B cell (primary cell): ENCODE results near the gene C20orf204. TPM values are rescaled to one million over a fixed set of nuclear protein-coding genes. Genes with fewer than 3 reads are reported as not detected.

Experiments used
- ATAC-seq: fragments of 200-7000 bp; cut with Tn5 transposase; one replicate; pipeline ENCODE4 v1.10.0; 2021; ENCODE audit warnings: low read depth, mild to moderate bottlenecking, moderate number of reproducible peaks, moderate library complexity
- CTCF ChIA-PET: fragments of 350-600 bp; sonication (Branson Sonifier 250); formaldehyde crosslinking; loops from one replicate; lab custom pipeline; 2021; ENCODE audit warnings: antibody characterized with exemption, inconsistent platforms; lab: Charles Lee
- POLR2A ChIA-PET: fragments of 350-600 bp; sonication (Branson Sonifier 250); formaldehyde crosslinking; loops from one replicate; lab custom pipeline; 2021; ENCODE audit warnings: antibody characterized with exemption; lab: Charles Lee
- DNase-seq: peaks from one replicate; pipeline ENCODE4 v3.0.0; 2013
- H2AFZ ChIP-seq: 2 replicates; pipeline ENCODE4 v1.6.1; 2012; ENCODE audit warnings: mild to moderate bottlenecking, low read depth, low read length; ENCODE audit not compliant: insufficient read depth, poor library complexity, severe bottlenecking
- H3K27ac ChIP-seq, 2 donors: 1 replicate in 1 of 2; 2 replicates in 1 of 2; pipeline ENCODE4 v1.5.1; 2012 to 2013; ENCODE audit warnings: low read length in 2 of 2, mild to moderate bottlenecking in 2 of 2, moderate library complexity in 1 of 2
- H3K27me3 ChIP-seq, 4 experiments: fragments of 200-600 bp in 1 of 4; sonication (generic) in 1 of 4; replicated peaks in 1 of 4; 1 replicate in 2 of 4; 2 replicates in 2 of 4; pipeline versions ENCODE4 v1.6.1 to v1.7.0; 2013 to 2016; ENCODE audit warnings: low read length in 3 of 4, mild to moderate bottlenecking in 2 of 4, mixed read lengths in 1 of 4, moderate library complexity in 1 of 4; ENCODE audit not compliant: insufficient read depth in 4 of 4, control insufficient read depth in 3 of 4; ENCODE audit errors: control extremely low read depth in 1 of 4
- H3K36me3 ChIP-seq, 2 experiments: replicated peaks in 1 of 2; 1 replicate in 1 of 2; 2 replicates in 1 of 2; pipeline versions ENCODE4 v1.6.1 to v1.7.1; 2013; ENCODE audit warnings: low read length in 1 of 2; ENCODE audit not compliant: insufficient read depth in 2 of 2, control insufficient read depth in 1 of 2; ENCODE audit errors: control extremely low read depth in 1 of 2, extremely low read depth in 1 of 2
- H3K4me1 ChIP-seq, 2 donors: fragments of 200-600 bp in 1 of 2; sonication (generic) in 1 of 2; 1 replicate in 1 of 2; 2 replicates in 1 of 2; pipeline versions ENCODE4 v1.5.1 to v1.6.1; 2013 to 2017; ENCODE audit warnings: low read length in 2 of 2; ENCODE audit not compliant: control insufficient read depth in 2 of 2, insufficient read depth in 2 of 2
- H3K4me2 ChIP-seq: replicated peaks from 2 replicates; pipeline ENCODE3; 2012; ENCODE audit warnings: mild to moderate bottlenecking, low read depth, low read length; ENCODE audit not compliant: poor library complexity, severe bottlenecking
- H3K4me3 ChIP-seq, 5 experiments: fragments of 200-600 bp in 1 of 5; sonication (generic) in 1 of 5; 1 replicate in 3 of 5; 2 replicates in 2 of 5; pipeline versions ENCODE4 v1.5.1 to v1.7.0; 2011 to 2016; ENCODE audit warnings: low read length in 4 of 5, mild to moderate bottlenecking in 4 of 5, low read depth in 2 of 5, control low read depth in 1 of 5, moderate library complexity in 1 of 5; ENCODE audit not compliant: insufficient read depth in 1 of 5; ENCODE audit errors: control extremely low read depth in 1 of 5, extremely low read depth in 1 of 5
- H3K79me2 ChIP-seq: fragments of 200-600 bp; sonication (generic); one replicate; pipeline ENCODE4 v1.6.0; 2016; ENCODE audit warnings: low read length; ENCODE audit not compliant: control insufficient read depth, insufficient read depth
- H3K9ac ChIP-seq: fragments of 200-600 bp; sonication (generic); 2 replicates; pipeline ENCODE4 v1.6.1; 2017; ENCODE audit warnings: mild to moderate bottlenecking, low read length, moderate library complexity
- H3K9me3 ChIP-seq, 3 donors: one replicate each; pipeline versions ENCODE4 v1.6.1 to v1.7.1; 2013; ENCODE audit warnings: low read length in 2 of 3; ENCODE audit not compliant: control insufficient read depth in 2 of 3, insufficient read depth in 1 of 3; ENCODE audit errors: control extremely low read depth in 1 of 3
- H4K20me1 ChIP-seq: 2 replicates; pipeline ENCODE4 v1.6.0; 2012; ENCODE audit warnings: mild to moderate bottlenecking, low read length; ENCODE audit not compliant: insufficient read depth, control insufficient read depth, poor library complexity, severe bottlenecking
- H3K27ac Mint-ChIP-seq: one replicate; pipeline ENCODE4 v1.8.0; 2021; ENCODE audit warnings: mixed read lengths
- H3K27me3 Mint-ChIP-seq: one replicate; pipeline ENCODE4 v1.8.0; 2021; ENCODE audit warnings: mixed read lengths
- H3K4me1 Mint-ChIP-seq: one replicate; pipeline ENCODE4 v1.8.0; 2021; ENCODE audit warnings: mixed read lengths
- H3K4me3 Mint-ChIP-seq: one replicate; pipeline ENCODE4 v1.8.0; 2021; ENCODE audit warnings: mixed read lengths
- H3K9me3 Mint-ChIP-seq: one replicate; pipeline ENCODE4 v1.8.0; 2022; ENCODE audit warnings: mixed read lengths; ENCODE audit not compliant: insufficient read depth
- EZH2 ChIP-seq: IDR thresholded peaks from 2 replicates; pipeline ENCODE4 v1.6.1; 2012; ENCODE audit warnings: borderline replicate concordance, low read depth, mild to moderate bottlenecking, moderate library complexity, low read length; ENCODE audit not compliant: insufficient read depth, poor library complexity, severe bottlenecking
- WGBS: methylation state at CpG from one replicate; pipeline ENCODE4 v1.1.5; 2013; ENCODE audit warnings: missing lambda C conversion rate; ENCODE audit not compliant: insufficient coverage; 5-methylcytosine and 5-hydroxymethylcytosine counted together
- intact Hi-C: fragments of 100-400 bp; cut with micrococcal nuclease; formaldehyde crosslinking; loops from one replicate; pipeline ENCODE4 v1.10.0; 2022
- polyA plus RNA-seq: library from polyadenylated mRNA; depleted of rRNA; stranded (reverse); fragments of >200 nt; gene quantifications from 2 replicates; pipeline ENCODE4 v1.2.3, GENCODE V29; 2012
- total RNA-seq, 2 donors: library from RNA; stranded (reverse); fragments of 120-200 nt in 1 of 2; gene quantifications; 1 replicate in 1 of 2; 2 replicates in 1 of 2; pipeline versions ENCODE4 v1.2.3 to v1.2.4, GENCODE V29; 2013 to 2022
- TF ChIP-seq, protein P1 (sequence below): fragments of 200-600 bp; IDR thresholded peaks from one replicate; pipeline ENCODE4 v1.8.0; 2022; ENCODE audit warnings: antibody characterized with exemption, mild to moderate bottlenecking

The C20orf204 gene
- total and polyA plus RNA-seq, 2 donors (not counting 1 experiment from before 2014, with no cell fraction given): 0.24 to 2.5 TPM

DNA sequence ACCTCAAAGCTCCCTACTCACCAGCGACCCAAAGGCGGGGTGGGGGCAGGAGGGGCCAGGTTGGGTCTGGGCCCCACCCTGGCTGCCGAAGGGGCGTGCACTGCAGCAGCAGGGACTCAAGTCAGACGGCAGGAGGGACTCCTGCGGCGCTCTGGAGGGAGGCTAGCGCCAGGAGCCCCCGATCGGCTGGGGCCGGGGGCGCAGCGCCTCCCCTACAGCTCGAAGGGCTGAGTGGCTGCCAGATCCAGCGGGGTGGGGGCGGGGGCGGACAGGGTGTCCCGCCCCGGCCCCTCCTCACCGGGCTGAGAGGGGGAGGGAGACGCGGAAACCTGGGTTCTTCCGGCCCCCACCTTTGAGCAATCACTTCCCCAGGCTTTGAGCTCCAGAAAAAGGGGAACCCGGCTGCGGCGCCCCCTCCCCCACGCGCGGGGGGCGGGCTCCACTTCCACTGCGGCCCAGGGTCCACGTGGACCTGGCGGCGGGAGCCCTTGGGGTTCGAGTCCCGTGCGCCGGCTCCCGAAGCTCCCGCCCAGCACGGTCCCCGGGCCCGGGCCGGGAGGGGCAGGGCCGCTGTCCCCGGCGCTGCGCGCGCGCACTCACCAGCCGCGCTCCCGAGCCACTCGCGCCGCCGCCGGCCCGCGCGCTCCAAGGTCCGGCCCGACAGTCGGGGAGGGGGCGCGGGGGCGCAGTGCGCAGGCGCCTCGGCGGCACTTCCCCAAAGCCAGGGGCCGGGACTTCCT lies 43.5 kb downstream of the C20orf204 start, which contains the start of gene RGS19:
RGS19 (minus strand) TSS at position 246 of the 740 bp plus-strand sequence. CDS start 2,632 bp downstream, outside the sequence.
- Histone ChIP-seq H3K79me2 (peaks cover 20% of the 10 kb centered on the region), H3K9me3 (no peaks in the 10 kb centered on the region), H2AFZ (peak within 1 kb of the TSS; percentile 65), H3K4me1 (peaks cover 46 to 75% of the 10 kb centered on the region in 2 donors), H3K4me2 (peak within 1 kb of the TSS; percentile 96), H3K9ac (peak within 1 kb of the TSS; percentile 85), H3K27ac (peak within 1 kb of the TSS; percentile 77 to 94), H3K36me3 (peaks cover 0 to 19% of the 10 kb centered on the region in 2 experiments), H3K4me3 (peak within 1 kb of the TSS; percentile 80 to 98 (median 96)), H4K20me1 (peaks cover 52% of the 10 kb centered on the region), H3K27me3 (peaks cover 0 to 3% (median under 1%) of the 10 kb centered on the region in 4 experiments)
- peak within 1 kb of the TSS; percentile 93 for H3K27ac Mint-ChIP-seq
- under 1% methylated on average over 68 of the region's 73 CpGs for WGBS
- no peak for TF ChIP-seq EZH2
- TF ChIP-seq, protein P1, sequence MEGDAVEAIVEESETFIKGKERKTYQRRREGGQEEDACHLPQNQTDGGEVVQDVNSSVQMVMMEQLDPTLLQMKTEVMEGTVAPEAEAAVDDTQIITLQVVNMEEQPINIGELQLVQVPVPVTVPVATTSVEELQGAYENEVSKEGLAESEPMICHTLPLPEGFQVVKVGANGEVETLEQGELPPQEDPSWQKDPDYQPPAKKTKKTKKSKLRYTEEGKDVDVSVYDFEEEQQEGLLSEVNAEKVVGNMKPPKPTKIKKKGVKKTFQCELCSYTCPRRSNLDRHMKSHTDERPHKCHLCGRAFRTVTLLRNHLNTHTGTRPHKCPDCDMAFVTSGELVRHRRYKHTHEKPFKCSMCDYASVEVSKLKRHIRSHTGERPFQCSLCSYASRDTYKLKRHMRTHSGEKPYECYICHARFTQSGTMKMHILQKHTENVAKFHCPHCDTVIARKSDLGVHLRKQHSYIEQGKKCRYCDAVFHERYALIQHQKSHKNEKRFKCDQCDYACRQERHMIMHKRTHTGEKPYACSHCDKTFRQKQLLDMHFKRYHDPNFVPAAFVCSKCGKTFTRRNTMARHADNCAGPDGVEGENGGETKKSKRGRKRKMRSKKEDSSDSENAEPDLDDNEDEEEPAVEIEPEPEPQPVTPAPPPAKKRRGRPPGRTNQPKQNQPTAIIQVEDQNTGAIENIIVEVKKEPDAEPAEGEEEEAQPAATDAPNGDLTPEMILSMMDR: no peak
- ChIA-PET POLR2A (interaction anchor here (0.6 to 5.5 kb wide), 10 partner anchors 10 to 332 kb away, joined by 3 to 55 read pairs (median 6); partner anchors contain the start of genes SAMD10 and TCEA2), CTCF (interaction anchor here (0.6 to 11.8 kb wide), 12 partner anchors 10 to 100 kb away, joined by 3 to 220 read pairs (median 4); partner anchors contain the start of genes NPBWR2 and SAMD10)
- H3K4me1 Mint-ChIP-seq: peaks cover 57% of the 10 kb centered on the region
- no peaks in the 10 kb centered on the region for H3K27me3 Mint-ChIP-seq
- ATAC-seq (peak; percentile 46), DNase-seq (peak; percentile 95)
- intact Hi-C loops: loop anchor here (1.0 to 5.0 kb wide), 5 partner anchors 16 to 178 kb away; partner anchors contain the start of genes PCMTD2, PRPF6, TCEA2 and UCKL1
- peak within 1 kb of the TSS; percentile 87 for H3K4me3 Mint-ChIP-seq
- H3K9me3 Mint-ChIP-seq: no peaks in the 10 kb centered on the region
